GM12891 (cell line): ENCODE results near the gene TTC28.

ENCODE experiments used
- DNase-seq: peaks from one replicate; pipeline ENCODE4 v3.0.0; 2011; ENCODE audit warnings: low spot score; ENCODE audit not compliant: insufficient read length
- FAIRE-seq: peaks from 2 replicates; lab custom pipeline; 2011; peaks lifted over from hg19 to GRCh38; lab: Jason Lieb, UNC
- PAX5 ChIP-seq: IDR thresholded peaks from 2 replicates; pipeline ENCODE4 v1.6.1; 2011; ENCODE audit warnings: low read length, moderate library complexity, mild to moderate bottlenecking; ENCODE audit not compliant: insufficient read depth, severe bottlenecking
- POLR2A ChIP-seq: IDR thresholded peaks from 2 replicates; pipeline ENCODE4 v1.6.1; 2011; ENCODE audit warnings: low read depth, low read length, control low read depth
- POLR2AphosphoS5 ChIP-seq: IDR thresholded peaks from 2 replicates; pipeline ENCODE4 v1.6.1; 2011; ENCODE audit warnings: low read depth, low read length, control low read depth
- POU2F2 ChIP-seq: IDR thresholded peaks from 2 replicates; pipeline ENCODE4 v1.6.1; 2011; ENCODE audit warnings: low read depth, mild to moderate bottlenecking, control low read depth, low read length, moderate library complexity
- SPI1 ChIP-seq: IDR thresholded peaks from 2 replicates; pipeline ENCODE4 v1.6.1; 2011; ENCODE audit warnings: low read depth, low read length, control low read depth
- TAF1 ChIP-seq: IDR thresholded peaks from 2 replicates; pipeline ENCODE4 v1.6.1; 2011; ENCODE audit warnings: low read depth, low read length, control low read depth

Gene TTC28

GRCh38 chr22:28141614-28142013, 538.0 kb downstream of the TTC28 start:
- no peak for FAIRE-seq
- TF ChIP-seq PAX5 = no peak
- TF ChIP-seq POLR2A = no peak
- TF ChIP-seq POLR2AphosphoS5 = no peak
- no peak for TF ChIP-seq TAF1
- no peak for TF ChIP-seq POU2F2
- TF ChIP-seq SPI1 = no peak
- no peak for DNase-seq

DNA sequence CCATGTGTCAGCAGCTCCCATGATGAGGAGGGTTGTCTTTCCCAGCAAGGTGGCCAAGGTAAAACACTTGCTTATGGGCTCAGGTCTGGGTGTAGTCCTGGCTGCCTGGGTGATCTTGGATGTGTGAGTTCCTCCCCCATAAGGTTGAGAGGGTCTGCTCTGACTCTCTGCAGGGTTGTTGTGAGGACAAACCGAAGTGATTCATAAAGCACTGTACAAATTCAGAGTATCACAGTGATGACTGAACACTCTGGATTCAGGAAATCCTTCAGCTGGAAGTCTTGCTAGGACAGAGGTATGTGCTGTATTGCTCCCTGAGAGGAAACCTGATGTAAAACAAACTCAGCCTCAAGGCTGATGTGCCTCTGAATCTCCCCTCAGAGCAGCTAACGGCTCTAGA, 539.7 kb downstream of the TTC28 start:
- FAIRE-seq = no peak
- DNase-seq = no peak
- TF ChIP-seq SPI1 (no peak), POLR2AphosphoS5 (no peak), TAF1 (no peak), PAX5 (no peak), POLR2A (no peak), POU2F2 (no peak)

- DNase-seq = no peak
- FAIRE-seq = no peak
- no peak for TF ChIP-seq SPI1
- TF ChIP-seq POU2F2 = no peak
- no peak for TF ChIP-seq POLR2A
- TF ChIP-seq POLR2AphosphoS5 = no peak
- TF ChIP-seq TAF1 = no peak
- TF ChIP-seq PAX5 = no peak
These were observed 540.1 kb downstream of the TTC28 start for GRCh38 chr22:28139516-28139915.

- no peak for TF ChIP-seq POLR2AphosphoS5
- TF ChIP-seq POLR2A = no peak
- TF ChIP-seq POU2F2 = no peak
- TF ChIP-seq SPI1 = no peak
- TF ChIP-seq PAX5 = no peak
- TF ChIP-seq TAF1 = no peak
- FAIRE-seq (no peak), DNase-seq (no peak)
These were observed 542.6 kb downstream of the TTC28 start for GRCh38 chr22:28137036-28137435.

- DNase-seq = no peak
- FAIRE-seq = no peak
- TF ChIP-seq TAF1 (no peak), SPI1 (no peak), POLR2AphosphoS5 (no peak), POLR2A (no peak), POU2F2 (no peak), PAX5 (no peak)
These were observed 547.2 kb downstream of the TTC28 start for GRCh38 chr22:28132466-28132865.

DNA sequence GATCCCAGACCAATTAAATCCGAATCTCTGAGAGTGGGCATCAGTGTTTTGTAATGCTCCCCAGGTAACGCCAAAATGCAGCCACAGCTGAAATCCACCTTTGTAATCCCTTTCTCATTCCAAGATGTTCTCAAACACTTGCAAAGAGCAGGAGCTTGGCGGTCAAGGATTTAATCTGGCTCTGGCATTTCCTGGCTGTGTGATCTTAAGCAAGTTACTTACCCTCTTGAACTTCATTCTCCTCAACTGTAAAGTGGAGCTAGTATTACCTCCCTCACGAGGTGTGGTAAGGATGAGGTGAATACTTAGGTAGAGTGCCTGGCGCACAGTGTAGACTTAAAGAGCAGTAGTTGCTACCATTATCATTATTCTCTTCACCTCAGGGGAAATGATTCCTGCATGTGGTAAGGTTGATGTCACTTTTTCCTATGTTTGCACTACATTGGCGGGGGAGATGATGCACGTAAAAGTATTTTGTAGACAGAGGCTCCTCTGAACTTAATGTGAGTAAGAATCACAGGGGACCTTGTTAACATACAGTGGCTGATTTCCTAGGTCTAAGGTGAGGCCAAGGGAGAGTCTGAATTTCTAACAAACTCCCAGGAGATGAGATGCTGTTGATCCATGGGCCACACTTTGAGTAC, 550.2 kb downstream of the TTC28 start:
- TF ChIP-seq SPI1 = no peak
- TF ChIP-seq PAX5 = no peak
- TF ChIP-seq TAF1 = no peak
- no peak for TF ChIP-seq POLR2AphosphoS5
- no peak for TF ChIP-seq POLR2A
- TF ChIP-seq POU2F2 = no peak
- FAIRE-seq (no peak), DNase-seq (no peak)

- DNase-seq (no peak), FAIRE-seq (no peak)
- no peak for TF ChIP-seq POU2F2
These were observed 550.8 kb downstream of the TTC28 start for GRCh38 chr22:28128827-28129226.

DNA sequence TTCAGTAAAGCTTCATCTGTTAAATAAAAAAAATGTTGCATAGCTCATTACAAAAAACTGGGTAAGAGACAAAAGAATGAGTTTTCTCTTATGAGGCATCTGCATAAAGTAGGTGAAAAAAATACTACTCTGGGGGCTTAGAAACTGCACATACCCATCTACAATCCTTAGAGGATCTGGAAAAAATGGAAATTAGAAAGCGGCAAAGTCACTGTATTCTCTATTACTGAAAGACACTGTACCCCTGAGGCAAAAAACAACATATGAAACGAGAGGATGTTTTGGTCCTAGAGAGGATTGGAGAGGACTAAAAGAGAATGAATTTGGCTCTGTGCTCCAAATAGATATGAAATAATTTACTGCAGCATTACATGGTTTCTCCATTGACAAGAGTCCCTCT, 553.8 kb downstream of the TTC28 start:
- DNase-seq (no peak), FAIRE-seq (no peak)
- no peak for TF ChIP-seq POU2F2
- TF ChIP-seq TAF1 = no peak
- no peak for TF ChIP-seq SPI1
- no peak for TF ChIP-seq PAX5
- TF ChIP-seq POLR2AphosphoS5 = no peak
- TF ChIP-seq POLR2A = no peak

DNA sequence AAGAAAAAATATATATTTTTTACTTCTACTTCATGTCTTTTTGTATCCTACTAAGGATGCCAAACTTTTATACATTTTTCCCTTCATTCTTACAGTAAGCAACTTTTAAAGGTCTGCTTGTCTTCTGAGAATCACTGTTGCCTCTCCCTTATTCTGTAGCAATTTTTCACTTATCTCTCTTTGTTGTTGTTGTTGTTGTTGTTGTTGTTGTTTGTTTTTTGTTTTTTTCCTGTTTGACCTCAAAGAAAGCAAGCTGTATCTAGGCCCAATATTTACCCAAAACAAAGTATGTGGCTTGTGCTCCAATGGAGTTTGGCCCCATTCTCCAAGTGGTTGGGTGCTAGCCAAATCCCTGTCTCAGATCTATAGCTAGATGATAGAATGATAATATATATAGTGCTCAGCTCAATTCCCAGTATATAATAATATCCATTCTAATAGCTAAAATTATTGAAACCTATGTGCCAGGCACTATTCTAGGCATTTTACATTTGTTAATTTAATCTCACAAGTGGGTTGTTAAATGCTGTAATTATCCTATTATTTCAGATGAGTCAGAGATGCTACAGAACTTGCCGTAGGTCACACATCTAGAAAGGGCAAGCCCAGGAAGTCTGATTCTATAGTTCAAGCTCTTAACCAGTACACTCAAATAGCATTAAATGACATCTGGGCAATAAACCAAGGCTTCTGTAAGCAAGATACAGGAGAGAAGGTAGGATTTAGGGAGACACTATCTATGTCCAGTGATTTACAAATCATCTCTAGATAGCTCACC, 555.5 kb downstream of the TTC28 start:
- no peak for FAIRE-seq
- no peak for TF ChIP-seq POU2F2
- TF ChIP-seq SPI1 = no peak
- TF ChIP-seq PAX5 = no peak
- no peak for TF ChIP-seq POLR2AphosphoS5
- TF ChIP-seq TAF1 = no peak
- TF ChIP-seq POLR2A = no peak
- DNase-seq = no peak
